Hematopoietic multipotent progenitor cell treated with erythropoietin and hydrocortisone succinate and interleukin-3 and kit ligand, for 17 days (in vitro differentiated cells): ENCODE data around the gene ITGB7.
A peak's percentile ranks its signal among the peaks of the same experiment; 100 is the strongest.

Source experiments
- DNase-seq: peaks from one replicate; pipeline ENCODE4 v3.0.0-alpha.2; 2015; ENCODE audit warnings: low spot score

The ITGB7 gene

DNA sequence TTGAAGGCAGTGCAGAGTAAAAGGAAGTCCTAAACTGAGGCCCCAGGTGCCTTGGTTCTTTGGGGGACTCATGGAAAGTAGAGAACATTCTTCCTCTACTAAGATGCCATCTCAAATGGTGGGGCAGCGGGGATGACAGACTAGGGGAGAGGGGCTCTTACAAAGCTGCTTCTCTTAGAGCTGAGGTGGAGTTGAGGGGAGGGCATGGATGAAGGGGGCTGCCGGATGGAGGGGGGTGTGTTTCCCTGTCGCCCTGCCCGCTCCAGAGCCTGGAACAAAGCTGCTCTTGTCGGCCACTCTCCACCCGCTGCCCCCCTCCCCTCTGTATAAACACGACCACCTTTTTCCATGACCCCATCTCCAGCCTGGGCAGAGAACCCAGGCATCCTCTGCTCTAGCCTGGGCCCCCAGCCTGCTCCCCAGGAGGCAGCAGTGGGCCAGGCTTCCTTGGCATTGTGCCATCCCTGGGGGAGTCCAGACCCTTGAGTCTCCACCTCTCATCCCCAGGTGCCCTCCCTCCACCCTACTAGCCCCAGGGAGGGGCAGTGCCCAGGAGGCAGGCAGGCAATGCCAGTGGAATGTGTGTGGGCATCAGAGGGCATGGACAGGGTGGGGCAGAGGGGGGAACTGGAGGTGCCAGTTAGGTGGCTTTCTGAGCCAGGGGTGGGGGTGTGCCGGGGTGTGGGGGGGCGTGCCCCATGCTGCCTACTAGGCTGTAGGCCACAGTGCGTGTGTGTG is 23.2 kb upstream of the ITGB7 start:
- DNase-seq, result no peak

DNA sequence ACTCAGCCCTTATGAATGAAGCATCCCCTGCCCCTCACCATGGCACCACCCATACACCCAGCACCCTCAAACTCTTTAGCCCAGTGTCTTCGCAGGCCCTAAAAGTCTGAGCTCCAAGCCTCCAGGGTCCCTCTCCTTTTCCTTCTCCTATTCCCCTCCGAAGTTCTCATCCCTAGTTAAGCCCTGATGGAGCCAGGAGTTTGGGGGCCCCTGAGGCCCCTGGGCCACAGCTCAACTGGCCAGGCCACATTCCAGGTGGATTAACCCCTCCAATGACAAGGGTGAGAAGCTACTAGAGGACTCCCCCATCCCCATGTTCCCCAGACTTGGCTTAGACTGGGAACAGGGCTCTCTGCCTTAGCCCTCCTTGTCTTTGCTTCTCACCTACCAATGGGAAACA is 22.4 kb upstream of the ITGB7 start:
- DNase-seq, result no peak

DNA sequence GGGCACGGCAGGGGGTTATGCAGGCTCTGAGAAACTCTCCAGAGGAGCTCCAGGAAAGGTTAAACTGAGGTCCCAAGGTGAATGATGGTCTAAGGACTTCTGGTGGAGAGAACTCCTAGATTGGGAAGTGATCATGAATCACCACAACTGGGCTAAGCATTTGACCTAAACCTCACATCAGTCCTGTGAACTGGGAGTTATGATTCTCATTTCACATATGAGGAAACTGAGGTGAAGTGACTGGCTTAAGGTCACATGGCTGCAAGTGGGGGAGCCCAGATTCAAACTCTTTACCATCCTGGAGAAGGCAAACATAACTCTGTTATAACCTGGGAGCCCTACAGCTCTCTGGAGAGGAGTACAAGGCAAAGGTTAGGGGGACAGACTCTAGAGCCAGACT is 20.8 kb upstream of the ITGB7 start:
- DNase-seq, result no peak

DNA sequence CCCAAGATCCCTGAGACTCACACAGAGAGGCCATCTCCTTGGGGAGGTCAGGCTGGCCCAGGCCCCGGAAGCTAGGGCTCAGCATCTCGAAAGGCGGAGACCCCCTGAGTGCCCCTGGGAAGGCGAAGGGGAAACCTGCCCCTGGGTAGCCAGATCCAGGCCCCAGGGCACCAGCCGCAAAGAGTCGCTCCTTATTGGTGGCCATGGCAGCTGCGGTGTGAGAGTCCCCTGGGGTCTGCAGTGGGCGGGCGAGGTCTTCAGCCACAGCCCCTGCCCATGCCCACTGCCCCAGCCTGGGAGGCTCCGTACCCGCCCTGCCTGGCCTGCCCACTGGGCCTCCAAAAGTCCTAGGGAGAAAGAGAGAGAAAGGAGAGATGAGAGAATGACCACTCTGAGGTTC is 20.3 kb upstream of the ITGB7 start:
- no peak for DNase-seq

DNA sequence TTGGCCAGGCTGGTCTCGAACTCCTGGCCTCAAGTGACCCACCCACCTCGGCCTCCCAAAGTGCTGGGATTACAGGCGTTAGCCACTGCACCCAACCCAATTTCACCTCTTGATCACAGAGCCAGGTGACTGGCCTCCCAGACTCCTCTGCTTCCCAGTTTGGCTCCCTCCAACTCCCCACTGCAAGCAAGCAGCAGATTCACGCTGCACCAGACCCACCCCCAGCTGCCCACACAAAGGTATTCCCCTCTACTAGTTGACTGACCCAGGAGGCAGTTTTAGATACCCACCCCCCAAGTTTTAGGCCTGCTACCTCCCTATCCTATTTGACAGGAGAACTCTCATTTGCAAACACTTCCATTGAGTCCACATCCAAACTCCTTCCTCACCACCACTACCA is 19.8 kb upstream of the ITGB7 start:
- DNase-seq, result no peak

DNA sequence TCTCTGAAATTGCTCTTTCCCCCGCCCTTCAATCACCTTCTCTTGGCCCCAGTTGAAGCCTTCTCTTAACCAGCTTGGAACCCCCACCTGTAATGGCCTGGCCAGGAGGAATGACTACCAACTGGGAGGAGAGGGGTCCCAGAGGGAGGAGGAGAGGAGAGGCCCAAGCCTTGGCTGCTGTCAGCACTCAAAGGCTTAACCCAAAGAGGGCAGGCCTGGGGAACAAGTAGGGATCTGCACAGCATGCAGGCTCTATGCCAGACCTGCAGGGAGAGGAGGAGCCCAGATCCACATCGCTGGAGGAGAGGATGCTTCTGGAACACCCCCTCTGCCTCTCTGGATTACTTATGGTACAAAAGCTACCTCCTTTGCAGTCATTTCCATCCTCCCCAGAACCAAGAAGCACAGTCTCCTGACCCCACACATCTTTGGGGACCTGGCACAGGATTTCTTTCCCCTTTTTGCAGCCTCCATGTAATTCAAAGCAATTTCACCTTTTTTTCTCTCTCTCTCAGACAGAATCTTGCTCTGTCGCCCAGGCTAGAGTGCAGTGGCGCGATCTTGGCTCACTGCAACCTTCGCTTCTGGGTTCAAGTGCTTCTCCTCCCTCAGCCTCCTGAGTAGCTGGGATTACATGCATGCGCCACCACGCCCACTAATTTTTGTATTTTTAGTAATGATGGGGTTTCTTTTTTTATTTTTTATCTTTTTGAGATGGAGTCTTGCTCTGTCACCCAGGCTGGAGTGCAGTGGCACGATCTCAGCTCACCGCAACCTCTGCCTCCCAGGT is 18.8 kb upstream of the ITGB7 start:
- no peak for DNase-seq

DNA sequence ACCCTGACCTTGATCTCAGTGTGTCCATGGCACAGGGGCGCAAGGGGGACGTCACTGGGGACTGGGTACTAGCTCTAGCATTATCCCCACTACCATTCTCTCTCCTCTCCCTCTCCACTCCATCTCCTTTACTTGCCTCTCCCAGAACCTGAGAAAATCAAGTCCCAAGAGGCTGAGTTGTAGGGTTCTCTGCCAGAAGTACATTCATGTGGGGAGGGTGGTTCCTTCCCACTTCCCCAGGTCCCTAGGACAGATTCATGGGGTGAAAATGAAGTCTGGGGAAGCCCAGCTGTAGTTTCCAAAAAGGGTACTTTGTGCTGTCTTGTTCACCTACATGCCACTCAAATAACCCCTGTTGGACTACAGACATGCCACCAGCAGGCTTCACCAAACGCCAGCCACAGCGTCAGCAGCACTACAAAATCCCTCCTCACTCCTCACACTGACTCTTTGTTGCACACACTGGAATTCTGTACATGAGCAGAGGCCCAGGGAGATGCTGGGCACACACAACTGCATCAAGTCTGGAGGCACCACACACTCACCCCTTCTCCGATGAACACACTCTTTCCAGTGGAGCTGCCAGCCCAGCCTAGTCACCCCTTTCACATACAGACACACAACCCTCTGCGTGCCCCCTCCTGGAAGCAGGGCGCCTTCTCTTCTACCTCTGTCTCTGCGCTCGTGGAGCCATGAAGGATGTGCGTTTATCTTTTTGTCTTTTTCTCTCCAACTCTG is 18.0 kb upstream of the ITGB7 start:
- no peak for DNase-seq

DNA sequence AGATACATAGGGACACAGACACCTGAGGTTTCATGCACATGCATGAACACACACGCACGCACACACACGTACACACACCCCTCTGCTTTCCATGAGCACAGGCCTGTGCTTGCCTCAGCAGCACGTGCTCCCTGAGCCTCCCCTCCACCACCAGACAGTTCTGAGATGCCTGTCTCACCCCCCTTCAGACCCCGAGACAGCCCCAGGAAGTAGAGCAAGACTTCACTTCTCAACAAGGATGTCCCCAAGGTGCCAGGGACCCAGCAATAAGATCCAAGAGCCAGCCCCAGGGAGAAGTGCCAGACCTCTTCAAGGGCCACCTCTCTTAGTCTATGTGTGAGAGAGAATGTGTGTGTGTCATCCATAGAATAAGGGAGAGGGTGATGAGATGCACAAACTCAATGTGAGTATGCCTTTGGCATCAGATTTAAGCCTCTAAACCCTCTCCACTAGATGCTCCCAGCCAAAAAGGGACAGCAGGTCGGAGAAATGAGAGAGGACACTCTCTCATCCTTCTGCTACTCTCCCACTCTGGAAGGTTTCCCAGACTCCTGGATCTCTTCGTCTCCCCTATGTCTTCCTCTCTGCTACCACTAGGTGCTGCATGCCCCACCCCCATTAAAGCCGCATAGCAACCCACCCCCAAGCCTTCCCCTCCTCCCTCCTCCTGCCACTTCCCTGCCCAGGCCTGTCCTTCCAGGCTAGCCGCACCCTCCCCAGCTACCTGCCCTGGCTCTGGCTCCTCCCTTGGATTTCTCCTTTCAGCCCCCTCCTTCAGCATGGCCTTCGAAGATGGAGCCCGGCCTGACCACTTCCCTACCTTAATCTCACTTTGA is 17.2 kb upstream of the ITGB7 start:
- no peak for DNase-seq

DNA sequence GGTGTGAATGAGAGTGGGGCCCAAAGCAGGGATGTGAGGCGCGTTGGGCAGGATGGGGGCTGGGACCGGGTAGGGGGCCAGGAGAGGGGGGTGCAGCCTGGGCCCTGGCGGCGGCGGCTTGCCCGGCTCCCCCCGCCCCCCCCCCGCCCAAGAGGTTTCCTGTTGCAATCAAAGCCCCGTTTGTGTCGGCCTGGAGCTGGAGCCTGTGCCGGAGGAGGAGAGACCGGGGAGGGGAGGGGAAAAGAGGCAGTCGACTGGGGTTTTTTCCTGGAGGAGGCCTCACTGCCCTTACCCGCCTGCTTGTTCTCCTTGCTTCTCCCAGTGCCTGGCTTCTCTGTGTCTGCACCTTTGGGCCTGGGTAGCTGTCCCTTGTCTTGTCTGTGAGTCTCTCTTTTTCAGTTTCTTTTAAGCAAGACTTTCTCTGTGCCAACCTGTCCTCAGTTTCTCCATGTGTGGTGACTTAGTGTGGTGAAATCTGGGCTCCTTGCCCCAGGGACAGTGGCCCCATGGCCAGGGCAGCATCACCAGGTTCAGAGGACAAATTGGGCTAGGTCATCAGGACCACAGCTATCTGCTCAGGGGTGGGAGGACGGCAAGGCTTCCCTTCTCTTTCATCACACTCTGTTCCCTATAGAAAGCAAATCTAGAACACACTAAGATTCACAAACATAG is 16.5 kb upstream of the ITGB7 start:
- DNase-seq, result no peak

DNA sequence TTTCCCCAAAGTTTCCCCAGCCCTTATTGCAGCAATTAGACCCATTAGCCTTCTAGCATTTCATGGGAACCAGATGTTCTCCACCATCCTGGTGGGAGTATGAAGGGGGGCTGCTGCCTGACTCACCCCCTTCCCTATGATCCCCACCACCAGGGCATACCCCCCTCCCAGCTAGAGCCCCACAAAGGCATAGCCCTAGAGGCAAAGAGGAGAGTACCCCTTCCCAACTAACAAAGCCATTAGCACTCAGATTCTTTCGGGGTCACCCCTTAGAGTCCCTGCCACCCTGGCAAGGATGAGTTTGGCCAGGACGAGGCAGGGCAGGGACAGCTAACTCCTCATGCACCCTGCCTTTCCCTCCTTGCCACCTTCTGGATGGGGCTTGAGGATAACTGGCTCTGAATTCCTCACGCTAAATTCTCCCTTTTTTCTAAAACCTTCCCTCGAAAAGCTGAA is 15.8 kb upstream of the ITGB7 start:
- DNase-seq, result no peak

DNA sequence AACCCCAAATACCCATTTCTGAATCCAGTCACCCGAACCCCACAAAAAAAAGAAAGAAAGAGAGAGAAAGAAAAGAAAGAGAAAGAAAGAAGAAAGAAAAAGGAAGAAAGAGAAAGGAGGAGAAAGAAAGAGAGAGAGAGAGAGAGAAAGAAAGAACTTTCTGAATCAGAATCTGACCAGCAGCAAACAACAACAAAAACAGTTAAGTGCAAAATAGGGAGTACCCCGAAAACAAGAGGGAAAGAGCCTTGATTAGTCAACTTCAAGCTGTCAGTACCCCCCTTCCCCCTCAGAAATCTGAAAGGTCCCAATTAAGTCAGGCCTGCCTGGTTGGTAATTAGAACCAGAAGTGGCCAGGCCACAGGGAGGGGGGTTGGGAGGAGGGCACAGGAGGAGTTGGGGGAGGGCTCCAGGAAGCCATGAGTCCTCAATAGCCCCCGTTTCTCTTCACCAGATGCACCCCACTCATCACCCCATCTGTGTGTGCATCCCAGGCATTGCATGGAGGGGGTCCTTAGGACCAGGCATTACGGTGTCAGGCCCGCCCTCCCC is 15.2 kb upstream of the ITGB7 start:
- DNase-seq, result no peak

DNA sequence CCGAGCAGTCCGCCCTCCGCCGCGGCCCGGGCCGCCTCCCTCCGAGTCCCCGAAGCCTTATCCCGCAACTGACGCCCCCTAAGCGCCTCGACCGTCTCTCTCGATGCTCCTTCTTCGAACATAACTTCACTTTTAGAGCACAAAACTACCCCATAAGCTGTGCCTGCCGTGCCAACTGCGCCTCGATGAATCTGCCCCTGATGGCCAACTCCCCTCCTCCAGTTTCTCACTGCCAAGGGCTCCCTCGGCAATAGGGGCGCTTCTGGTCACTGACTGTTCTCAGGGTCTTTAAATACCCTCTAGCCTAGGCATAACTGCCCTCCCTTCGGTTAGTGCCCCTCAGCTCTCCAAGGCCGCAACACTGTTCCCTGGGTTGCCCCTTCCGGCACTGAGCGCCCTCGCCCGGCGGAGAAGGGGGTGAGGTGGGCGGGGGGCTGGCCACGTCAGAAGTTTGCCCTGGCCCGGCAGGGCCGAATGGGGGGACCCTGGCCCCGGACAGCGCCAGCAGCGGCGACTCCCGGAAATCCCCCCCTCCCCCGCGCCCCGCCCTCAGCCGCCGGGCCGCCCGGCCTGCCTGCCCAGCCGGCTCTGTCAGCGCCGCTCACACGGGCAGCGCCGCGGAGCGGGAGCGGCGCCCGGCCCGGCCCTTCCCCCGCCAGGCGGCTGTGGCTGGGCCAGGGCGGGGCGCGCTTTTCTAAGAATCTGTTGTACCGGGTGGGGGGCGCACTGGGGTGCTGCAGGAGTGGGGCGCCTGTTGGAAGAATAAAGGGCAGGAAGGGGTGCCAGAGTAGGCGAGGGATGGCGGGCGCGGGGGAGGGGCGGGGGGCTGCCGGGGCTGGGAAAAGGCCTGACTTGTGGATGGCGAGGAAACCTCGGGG is 14.4 kb upstream of the ITGB7 start:
- peak; percentile 41 for DNase-seq

DNA sequence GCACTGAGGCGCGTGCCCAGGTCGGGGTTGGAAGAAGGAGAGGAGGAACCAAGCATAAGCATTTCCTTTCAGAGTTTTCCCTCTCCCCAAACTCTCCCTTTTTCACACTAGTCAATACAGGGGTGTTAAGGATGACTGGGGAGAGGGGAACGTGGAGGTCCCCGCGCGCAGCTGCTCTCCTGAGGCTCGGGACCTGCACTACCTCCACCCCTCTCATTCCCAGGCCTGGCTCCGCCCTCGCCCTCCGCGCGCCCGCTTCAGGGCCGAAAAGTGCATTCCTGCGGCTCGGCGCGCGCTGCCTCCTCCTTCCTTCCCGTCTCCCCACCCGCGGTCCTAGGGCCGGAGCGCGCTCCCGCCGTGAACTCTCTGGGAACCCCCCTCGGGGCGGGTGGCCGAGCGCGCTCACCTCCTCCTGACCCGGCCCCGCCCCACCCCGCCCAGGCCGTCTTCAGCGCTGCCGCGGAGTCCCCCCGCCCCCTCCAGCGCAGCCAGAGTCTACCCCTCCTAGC is 13.7 kb upstream of the ITGB7 start:
- DNase-seq, result no peak

DNA sequence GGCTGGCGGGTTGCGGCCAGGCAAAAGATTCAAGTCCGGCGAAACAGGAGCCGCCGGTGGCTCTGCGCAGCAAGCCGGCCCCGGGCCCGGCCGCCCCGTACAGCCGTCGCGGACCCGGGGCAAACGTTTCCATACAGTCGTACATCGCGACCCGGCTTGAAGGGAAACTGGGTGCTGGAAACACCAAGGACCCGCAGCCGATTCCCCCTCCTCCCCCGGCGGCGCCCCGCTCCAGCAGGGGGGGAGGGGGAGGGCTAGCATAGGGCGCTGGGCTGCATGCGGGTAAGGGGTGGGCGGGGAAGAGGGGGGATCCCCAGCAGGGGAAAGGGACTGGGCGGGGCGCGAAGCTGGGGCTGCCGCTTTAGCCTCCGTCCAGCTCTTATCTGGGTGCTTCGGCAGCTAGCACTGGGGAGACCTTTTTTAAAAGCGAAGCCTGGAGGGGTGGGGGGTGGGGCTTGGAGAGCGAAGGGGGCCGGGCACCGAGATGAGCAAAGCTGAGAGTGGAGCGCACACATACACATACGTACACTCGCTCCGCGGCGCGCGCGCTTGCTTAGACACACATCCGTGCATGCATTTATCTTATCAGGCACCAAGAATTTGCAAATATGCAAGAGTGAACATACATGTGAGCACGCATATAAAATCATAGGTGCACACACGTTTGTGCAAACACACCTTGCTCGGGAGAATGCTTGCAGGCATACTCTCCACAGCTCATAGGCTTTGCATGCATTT is 13.1 kb upstream of the ITGB7 start:
- no peak for DNase-seq

DNA sequence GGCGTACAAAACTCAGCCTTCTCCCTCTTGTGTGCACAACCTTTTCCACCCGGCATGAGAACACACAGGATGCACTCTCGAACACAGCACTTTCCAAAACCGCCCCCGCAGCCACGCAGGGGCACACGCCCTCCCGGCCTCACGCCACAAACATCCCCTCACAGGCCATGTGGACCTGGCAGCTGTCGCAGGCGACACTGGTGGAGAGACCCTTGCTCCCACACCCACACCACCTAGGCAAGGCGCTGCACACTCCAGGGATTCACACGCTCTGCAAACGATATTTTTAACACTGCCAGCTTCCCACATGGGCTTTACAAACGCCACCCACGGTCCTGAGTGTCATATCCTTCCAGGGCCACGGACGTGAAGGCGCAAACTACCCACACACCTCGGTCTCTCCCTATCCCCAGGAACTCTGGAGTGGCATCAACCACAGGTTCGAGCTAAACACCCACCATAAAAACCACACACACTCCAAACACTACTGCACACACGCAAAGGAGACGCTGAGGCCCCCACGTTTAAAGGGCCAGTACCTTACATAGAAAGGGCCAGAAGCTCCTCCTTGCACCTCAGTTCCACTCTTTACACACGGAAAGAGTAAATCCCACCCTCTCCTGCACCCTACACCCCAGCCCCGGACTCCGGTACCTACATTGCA is 12.4 kb upstream of the ITGB7 start:
- DNase-seq, result no peak

DNA sequence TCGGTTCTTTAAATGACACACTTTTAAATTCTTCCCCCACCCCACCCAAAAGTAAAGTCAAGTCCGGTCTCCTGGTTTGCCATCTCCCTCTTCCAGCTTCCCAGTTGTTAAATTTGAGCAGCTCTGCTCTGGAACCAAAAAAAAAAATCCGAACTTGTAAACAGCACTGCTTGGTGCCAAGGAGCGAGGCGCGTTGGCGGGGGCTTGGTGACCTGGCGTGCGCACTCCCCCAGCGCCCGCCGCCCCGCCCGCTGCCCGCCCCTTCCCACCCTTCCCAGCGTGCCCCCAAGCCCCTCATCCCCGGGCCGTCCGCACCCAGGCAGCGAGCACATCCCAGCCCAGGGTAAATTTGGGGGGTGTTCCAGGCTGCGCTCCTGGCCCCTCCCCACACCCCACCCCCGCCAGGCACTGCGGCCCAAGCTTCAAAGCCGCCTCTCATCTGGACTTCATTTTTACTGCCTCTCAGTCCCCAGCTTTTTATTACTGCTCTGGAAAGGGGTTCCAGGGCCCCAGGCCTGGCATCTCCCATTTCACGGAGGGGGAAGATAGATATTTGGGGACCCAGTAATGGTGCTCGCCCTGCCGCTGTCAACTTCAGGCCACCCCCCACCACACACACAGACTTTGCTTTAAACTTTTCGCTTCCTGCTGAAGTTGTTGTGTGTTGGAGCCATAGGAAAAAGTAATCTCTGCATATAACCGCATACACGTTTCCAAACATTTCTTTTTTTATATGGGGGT is 11.7 kb upstream of the ITGB7 start:
- no peak for DNase-seq

DNA sequence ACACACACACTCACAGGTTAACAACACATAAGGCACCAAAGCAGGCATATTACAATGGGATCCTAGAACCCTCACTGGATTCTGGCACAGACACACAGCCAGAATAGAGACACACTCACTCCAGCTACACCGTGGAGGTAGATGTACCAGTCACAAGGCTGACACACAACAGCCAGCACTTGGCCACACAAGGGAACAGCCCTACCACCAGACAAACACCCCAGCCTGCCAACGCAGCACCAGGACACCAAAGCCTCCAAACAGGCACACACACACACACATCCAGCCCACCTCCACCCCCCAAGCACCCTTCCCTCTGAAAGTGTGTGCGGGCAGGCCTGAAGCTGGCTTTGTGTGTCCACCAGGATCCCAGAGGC is 10.9 kb upstream of the ITGB7 start:
- DNase-seq, result no peak
